OCI-LY3 (cell line): ENCODE measurements around the gene SNCA.

ENCODE experiments used
- H2AFZ ChIP-seq: fragments of 200-600, 300-600 bp; shearing (Covaris generic); 2 replicates; pipeline ENCODE4 v1.6.0; 2014; ENCODE audit warnings: antibody characterized with exemption, low read depth, low read length
- H3K27ac ChIP-seq: fragments of 200-600, 300-600 bp; sonication (generic); 2 replicates; pipeline ENCODE4 v1.5.1; 2014; ENCODE audit warnings: mild to moderate bottlenecking, low read length, moderate library complexity, mixed read lengths
- H3K27me3 ChIP-seq: fragments of 200-600, 300-600 bp; sonication (generic); 2 replicates; pipeline ENCODE4 v1.6.1; 2014; ENCODE audit warnings: low read depth, low read length, mixed read lengths
- H3K36me3 ChIP-seq: fragments of 200-600, 300-600 bp; sonication (generic); replicated peaks from 2 replicates; pipeline ENCODE3; 2014; ENCODE audit warnings: low read depth, low read length, mixed read lengths
- H3K4me1 ChIP-seq: fragments of 300-600, 200-600 bp; sonication (generic); 2 replicates; pipeline ENCODE4 v1.6.1; 2014; ENCODE audit warnings: low read length, mixed read lengths
- H3K4me2 ChIP-seq: fragments of 200-600, 300-600 bp; sonication (generic); 2 replicates; pipeline ENCODE4 v1.6.1; 2014; ENCODE audit warnings: low read length, mixed read lengths
- H3K4me3 ChIP-seq: fragments of 300-600, 200-600 bp; sonication (generic); 2 replicates; pipeline ENCODE4 v1.5.1; 2014; ENCODE audit warnings: antibody characterized with exemption, mild to moderate bottlenecking, low read length, moderate library complexity
- H3K79me2 ChIP-seq: fragments of 300-600, 200-600 bp; shearing (Covaris generic); 2 replicates; pipeline ENCODE4 v1.6.1; 2014; ENCODE audit warnings: mild to moderate bottlenecking, low read length, mixed read lengths
- H3K9ac ChIP-seq: fragments of 300-600, 200-600 bp; shearing (Covaris generic); 2 replicates; pipeline ENCODE4 v1.6.0; 2014; ENCODE audit warnings: mild to moderate bottlenecking, low read length, moderate library complexity
- H3K9me3 ChIP-seq: fragments of 200-600, 300-600 bp; shearing (Covaris generic); 2 replicates; pipeline ENCODE4 v1.6.1; 2014; ENCODE audit warnings: low read length, mixed read lengths; ENCODE audit not compliant: insufficient read depth
- H4K20me1 ChIP-seq: fragments of 200-600, 300-600 bp; sonication (generic); 2 replicates; pipeline ENCODE4 v1.6.1; 2016; ENCODE audit warnings: low read length, mixed read lengths; ENCODE audit not compliant: insufficient read depth
- EZH2phosphoT487 ChIP-seq: fragments of 200-600 bp; shearing (Covaris generic); IDR thresholded peaks from 2 replicates; pipeline ENCODE4 v1.6.1; 2018; ENCODE audit warnings: antibody characterized with exemption, mixed run types, low read depth
- TF ChIP-seq, protein P1 (sequence below): fragments of 200-600, 300-600 bp; sonication (generic); IDR thresholded peaks from 2 replicates; pipeline ENCODE4 v1.5.1; 2014; ENCODE audit warnings: antibody characterized with exemption, low read length, low read depth

The SNCA gene

GRCh38 chr4:89744914-89745313 lies 92.0 kb downstream of the SNCA start:
- TF ChIP-seq, protein P1, sequence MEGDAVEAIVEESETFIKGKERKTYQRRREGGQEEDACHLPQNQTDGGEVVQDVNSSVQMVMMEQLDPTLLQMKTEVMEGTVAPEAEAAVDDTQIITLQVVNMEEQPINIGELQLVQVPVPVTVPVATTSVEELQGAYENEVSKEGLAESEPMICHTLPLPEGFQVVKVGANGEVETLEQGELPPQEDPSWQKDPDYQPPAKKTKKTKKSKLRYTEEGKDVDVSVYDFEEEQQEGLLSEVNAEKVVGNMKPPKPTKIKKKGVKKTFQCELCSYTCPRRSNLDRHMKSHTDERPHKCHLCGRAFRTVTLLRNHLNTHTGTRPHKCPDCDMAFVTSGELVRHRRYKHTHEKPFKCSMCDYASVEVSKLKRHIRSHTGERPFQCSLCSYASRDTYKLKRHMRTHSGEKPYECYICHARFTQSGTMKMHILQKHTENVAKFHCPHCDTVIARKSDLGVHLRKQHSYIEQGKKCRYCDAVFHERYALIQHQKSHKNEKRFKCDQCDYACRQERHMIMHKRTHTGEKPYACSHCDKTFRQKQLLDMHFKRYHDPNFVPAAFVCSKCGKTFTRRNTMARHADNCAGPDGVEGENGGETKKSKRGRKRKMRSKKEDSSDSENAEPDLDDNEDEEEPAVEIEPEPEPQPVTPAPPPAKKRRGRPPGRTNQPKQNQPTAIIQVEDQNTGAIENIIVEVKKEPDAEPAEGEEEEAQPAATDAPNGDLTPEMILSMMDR: no peak
- Histone ChIP-seq H3K4me1 (no peaks in the 10 kb centered on the region), H3K9ac (no peak overlapping the region), H3K9me3 (no peaks in the 10 kb centered on the region), H3K36me3 (no peaks in the 10 kb centered on the region), H3K27me3 (no peaks in the 10 kb centered on the region), H3K4me2 (no peak overlapping the region), H2AFZ (no peak overlapping the region), H3K4me3 (no peak overlapping the region), H4K20me1 (no peaks in the 10 kb centered on the region), H3K27ac (no peak overlapping the region), H3K79me2 (no peaks in the 10 kb centered on the region)

DNA sequence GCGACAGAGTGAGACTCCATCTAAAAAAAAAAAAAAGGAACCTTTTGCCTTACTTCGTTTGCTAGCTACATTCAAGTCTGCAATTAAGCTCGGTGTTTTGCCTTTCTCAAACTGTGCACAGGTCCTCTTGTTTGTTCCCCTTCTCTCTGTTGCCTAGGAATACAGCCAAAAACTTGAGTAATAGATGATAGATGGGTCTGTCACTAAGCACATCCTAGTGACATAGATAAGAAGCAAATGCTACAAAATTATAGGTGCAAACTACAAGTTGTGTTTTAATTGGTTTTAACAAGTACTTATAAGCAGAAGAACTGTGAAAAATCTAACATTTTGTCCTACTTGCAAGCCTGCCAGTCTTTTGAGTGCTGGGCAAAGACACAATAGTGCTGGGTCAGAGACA lies 95.2 kb downstream of the SNCA start:
- H3K36me3 ChIP-seq: no peaks in the 10 kb centered on the region
- no peaks in the 10 kb centered on the region for H3K27me3 ChIP-seq
- no peaks in the 10 kb centered on the region for H3K4me1 ChIP-seq
- H2AFZ ChIP-seq: no peak overlapping the region
- no peak overlapping the region for H3K4me3 ChIP-seq
- H3K4me2 ChIP-seq: no peak overlapping the region
- no peak overlapping the region for H3K27ac ChIP-seq
- TF ChIP-seq, protein P1: no peak
- no peak for TF ChIP-seq EZH2phosphoT487
- no peaks in the 10 kb centered on the region for H3K9me3 ChIP-seq
- no peak overlapping the region for H3K9ac ChIP-seq
- no peaks in the 10 kb centered on the region for H4K20me1 ChIP-seq
- H3K79me2 ChIP-seq: no peaks in the 10 kb centered on the region

DNA sequence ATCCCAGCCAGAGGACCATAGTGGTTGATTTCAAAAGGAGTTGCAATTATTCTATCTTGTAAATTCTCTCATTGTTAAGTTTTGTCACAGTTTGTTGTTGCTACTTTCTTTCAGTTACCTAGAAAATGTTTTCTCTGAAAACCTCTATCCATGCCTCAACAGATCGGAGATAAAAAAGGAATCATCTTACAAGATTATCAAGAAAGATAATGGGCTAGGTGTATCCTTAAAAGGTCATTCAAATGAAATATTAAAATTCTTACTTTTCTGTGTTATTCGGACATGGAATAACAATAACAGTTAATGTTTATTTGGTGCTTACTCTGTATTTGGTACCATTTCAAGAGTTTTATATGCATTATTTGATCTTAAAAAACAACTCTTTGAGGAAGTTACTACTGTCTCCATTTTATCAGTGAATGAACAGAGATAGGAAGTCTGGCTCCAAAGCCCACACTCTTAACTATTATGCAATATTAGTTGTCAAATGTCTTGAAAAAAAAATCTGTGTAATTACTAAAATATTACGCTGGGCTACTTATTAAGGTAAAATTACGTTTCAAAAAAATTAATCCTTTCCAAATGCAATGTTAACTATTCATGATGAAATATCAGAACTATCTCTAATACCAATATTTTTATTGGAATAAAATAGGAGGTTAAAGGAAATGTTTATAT lies 97.5 kb downstream of the SNCA start:
- H2AFZ ChIP-seq: no peak overlapping the region
- no peak overlapping the region for H3K4me2 ChIP-seq

DNA sequence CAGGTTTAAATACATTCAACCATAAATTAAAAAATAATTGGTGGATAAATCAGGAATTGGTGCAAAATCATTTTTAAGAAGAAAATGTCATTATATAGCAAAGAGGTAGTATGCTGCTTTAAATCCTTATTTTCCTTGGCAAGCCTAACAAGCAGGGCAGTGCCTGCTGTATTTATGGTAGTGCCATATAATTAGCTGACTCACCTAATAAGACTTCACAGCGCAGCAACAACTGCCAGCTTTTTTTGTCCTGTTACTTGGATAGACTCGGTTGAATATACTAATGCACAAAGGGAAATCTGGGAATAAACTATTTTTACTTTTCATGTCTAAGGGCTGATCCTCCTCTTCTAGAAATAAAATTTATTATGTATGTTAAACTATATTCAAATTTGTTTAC lies 99.1 kb downstream of the SNCA start:
- Histone ChIP-seq H2AFZ (no peak overlapping the region), H3K4me2 (no peak overlapping the region), H3K9me3 (no peaks in the 10 kb centered on the region), H3K27ac (no peak overlapping the region), H3K79me2 (no peaks in the 10 kb centered on the region), H3K36me3 (no peaks in the 10 kb centered on the region), H4K20me1 (no peaks in the 10 kb centered on the region), H3K4me3 (no peak overlapping the region), H3K9ac (no peak overlapping the region), H3K27me3 (no peaks in the 10 kb centered on the region), H3K4me1 (no peaks in the 10 kb centered on the region)
- TF ChIP-seq, protein P1: no peak
- no peak for TF ChIP-seq EZH2phosphoT487

More for the DNA sequence above, 97.5 kb downstream of the SNCA start:
- H3K27ac ChIP-seq: no peak overlapping the region
- H3K4me3 ChIP-seq: no peak overlapping the region
- no peaks in the 10 kb centered on the region for H4K20me1 ChIP-seq
- no peak for TF ChIP-seq EZH2phosphoT487
- TF ChIP-seq, protein P1: no peak
- H3K79me2 ChIP-seq: no peaks in the 10 kb centered on the region
- H3K9me3 ChIP-seq: no peaks in the 10 kb centered on the region
- H3K36me3 ChIP-seq: no peaks in the 10 kb centered on the region
- no peaks in the 10 kb centered on the region for H3K4me1 ChIP-seq
- no peaks in the 10 kb centered on the region for H3K27me3 ChIP-seq
- H3K9ac ChIP-seq: no peak overlapping the region
